Endothelial cell of hepatic sinusoid (primary cell): ENCODE results near the gene DNMT3A.

Experiments
- in situ Hi-C: cut with HindIII; loops from 2 replicates; pipeline ENCODE4 v1.10.0; 2017; ENCODE audit warnings: low sequenced_read_pairs

Gene DNMT3A

GRCh38 chr2:25373269-25373981 lies 31.7 kb upstream of the DNMT3A start:
- in situ Hi-C loops, result no loop called here

GRCh38 chr2:25372405-25373268 lies 30.9 kb upstream of the DNMT3A start:
- in situ Hi-C loops, result no loop called here

DNA sequence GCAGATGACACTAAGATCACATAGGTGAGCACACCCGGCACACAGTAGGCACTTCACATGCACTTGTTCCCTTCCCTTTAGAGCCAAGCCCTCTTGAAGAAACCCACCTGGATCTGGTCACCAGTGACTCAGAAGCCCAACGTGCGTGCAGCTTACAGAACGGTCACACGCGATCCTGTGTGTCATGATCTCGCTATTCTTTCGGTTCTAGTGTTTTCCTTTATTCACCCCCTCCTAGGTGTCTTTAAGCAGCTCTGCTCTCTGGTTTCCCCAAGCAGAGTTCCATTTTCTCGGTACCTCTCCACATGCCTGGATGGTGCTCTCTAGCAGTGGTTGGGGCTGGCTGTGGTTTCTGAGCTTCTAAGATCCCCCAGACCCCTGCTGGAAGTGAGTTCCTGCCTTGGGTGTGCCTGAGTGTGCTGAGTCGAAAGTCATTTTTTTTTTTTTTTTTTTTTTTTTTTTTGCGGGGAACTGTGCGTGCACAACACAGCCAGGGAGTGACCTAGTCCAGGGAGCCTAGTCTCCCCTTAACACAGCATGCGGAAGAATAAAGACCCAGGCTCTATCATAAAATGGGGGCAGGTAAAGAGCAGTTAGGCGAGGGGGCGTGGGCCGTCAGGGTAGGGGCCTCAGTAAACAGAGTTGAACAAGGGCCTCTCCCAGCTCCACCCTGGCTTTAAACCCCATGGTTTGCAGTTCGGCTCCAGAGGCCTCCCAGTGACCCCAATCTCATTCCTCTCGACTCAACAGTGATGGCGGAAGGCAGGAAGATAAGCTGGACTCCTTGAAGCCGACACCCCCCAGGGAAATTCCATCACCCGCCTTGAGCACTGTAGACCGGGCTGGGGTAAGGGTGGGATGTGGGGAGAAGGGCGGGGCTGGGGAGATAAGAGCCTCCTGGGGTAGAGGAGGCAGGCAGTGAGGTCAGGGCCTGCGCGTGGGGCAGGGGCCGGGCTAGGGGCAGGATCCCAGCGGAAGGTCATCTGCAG lies 29.8 kb upstream of the DNMT3A start:
- in situ Hi-C loops, result no loop called here

- in situ Hi-C loops, result no loop called here
Measured at GRCh38 chr2:25369876-25370275, 28.2 kb upstream of the DNMT3A start.

- in situ Hi-C loops, result no loop called here
Measured at GRCh38 chr2:25369439-25369838, 27.7 kb upstream of the DNMT3A start.

DNA sequence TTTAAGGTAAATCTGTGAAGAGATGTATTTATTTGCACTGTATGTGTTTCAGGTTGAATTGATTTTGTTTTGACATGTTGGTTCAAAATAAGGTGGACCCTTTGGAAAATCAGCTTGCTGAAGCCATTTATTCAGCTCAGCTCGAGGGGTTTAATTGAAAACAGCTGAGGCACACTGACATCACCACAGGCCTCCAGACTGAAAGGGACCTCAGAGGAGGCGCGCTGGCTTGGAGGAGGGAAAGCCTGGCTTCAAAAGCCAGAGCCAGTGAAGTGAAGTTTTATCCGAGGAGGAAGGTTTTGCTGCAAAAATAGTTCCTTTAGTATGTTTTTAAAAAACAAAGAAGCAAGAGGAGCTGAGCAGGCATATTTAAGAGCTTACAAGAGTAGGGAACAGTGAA lies 26.9 kb upstream of the DNMT3A start:
- in situ Hi-C loops, result no loop called here

DNA sequence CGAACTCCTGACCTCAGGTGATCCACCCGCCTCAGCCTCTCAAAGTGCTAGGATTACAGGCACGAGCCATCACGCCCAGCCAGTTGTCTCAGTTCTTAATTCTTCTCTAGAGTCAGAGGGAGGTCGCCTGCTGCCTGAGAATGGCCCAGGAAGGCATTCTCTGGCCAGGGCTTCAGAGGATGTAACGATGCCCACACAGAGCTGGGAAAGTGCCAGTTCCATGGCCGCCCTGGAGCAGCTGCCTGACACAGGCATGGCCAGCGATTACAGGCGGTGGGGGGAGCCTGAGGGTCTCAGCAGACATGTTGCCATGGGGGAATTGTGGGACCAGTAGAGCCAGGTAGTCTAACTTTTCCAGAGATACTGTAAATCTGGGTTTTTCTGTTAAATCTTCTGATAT lies 25.6 kb upstream of the DNMT3A start:
- in situ Hi-C loops, result no loop called here

- in situ Hi-C loops, result no loop called here
Measured at GRCh38 chr2:25366629-25367028, 24.9 kb upstream of the DNMT3A start.

DNA sequence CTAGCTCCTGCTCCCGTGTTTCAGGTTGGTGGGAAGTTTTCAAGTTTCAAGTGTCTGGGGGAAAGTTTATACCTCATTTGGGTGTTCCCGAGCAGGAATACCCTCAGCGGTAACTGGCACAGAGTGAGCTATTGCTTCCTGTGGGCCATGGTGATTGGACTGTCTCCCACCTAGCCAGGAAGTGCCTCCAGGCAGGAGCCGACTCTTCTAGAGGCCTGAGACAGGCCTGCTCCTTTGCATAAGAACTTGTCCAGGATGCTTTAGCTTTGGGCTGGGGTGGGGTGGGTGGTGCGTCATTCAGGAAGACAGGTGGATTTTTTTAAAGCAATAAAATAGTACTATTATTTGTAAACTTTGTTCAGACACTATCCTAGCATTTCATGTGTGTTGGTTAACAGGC lies 23.5 kb upstream of the DNMT3A start:
- in situ Hi-C loops, result no loop called here

GRCh38 chr2:25363733-25364132 lies 22.0 kb upstream of the DNMT3A start:
- in situ Hi-C loops, result no loop called here

GRCh38 chr2:25362434-25363145 lies 20.9 kb upstream of the DNMT3A start:
- in situ Hi-C loops, result no loop called here

DNA sequence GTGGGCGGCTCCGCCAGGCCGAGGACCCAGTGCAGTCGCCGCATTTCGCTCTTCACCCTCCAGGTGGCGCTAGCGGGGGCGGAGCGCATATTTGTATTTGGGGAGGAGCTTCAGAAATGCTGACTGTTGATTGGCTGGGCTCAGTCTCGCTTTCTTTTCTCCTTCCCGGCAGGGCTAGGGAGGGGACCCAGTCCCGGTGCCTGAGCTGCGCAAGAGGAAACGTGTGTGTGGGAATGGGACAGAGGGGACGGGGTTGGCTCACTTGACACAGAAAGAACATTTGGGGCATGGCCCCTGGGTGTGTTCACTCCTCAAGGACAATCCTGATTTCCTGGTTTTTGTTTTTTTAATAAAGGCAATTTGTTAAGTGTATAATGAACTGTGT lies 20.3 kb upstream of the DNMT3A start:
- in situ Hi-C loops, result no loop called here

DNA sequence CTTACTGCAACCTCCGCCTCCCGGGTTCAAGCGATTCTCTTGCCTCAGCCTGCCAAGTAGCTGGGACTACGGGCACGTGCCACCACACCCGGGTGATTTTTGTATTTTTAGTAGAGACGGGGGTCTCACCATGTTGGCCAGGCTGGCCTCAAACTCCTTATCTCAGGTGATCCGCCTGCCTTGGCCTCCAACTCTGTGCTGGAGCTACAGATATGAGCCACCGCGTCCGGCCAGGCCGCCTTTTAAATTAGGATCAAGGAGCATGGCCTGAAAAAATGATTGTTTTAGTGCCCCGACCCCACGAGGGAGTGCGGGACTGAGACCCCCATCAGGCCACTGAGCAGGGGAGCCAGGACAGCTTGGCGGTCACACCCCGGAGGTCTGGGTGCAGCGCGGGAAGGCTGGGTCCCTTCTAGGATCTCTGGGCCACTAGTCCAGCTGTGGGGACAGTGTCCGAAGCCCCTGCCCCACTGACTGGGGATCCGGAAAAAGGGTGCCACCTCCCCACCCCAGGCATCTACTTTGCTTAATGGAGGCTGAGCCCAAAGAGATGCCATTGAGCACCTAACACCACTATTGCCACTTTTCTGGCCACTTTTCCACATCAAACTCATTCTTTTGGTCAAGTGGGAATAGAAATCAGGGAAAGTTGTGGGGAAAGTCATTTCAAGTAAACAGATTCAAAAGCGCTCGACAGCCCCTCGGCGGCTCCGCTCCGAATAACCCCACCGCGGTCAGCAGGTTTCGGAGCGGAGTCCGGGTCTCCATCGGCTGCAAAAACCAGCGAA lies 19.7 kb upstream of the DNMT3A start:
- in situ Hi-C loops, result no loop called here

DNA sequence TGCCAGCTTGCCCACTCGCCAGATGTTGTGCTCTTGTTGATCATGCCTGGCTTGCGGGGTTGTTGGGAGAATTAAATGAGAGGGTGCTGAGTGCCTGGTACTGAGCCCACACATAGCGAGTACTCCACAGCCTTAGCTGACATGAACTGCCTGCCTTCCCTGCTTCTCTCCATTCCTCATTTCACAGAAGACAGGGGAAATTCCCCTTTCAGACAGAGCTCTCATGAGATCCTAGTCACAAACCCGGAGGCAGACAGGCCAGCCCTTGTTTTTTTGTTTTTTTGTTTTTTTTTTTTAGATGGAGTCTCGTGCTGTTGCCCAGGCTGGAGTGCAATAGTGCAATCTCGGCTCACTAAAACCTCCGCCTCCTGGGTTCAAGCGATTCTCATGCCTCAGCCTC lies 17.1 kb upstream of the DNMT3A start:
- in situ Hi-C loops, result no loop called here

DNA sequence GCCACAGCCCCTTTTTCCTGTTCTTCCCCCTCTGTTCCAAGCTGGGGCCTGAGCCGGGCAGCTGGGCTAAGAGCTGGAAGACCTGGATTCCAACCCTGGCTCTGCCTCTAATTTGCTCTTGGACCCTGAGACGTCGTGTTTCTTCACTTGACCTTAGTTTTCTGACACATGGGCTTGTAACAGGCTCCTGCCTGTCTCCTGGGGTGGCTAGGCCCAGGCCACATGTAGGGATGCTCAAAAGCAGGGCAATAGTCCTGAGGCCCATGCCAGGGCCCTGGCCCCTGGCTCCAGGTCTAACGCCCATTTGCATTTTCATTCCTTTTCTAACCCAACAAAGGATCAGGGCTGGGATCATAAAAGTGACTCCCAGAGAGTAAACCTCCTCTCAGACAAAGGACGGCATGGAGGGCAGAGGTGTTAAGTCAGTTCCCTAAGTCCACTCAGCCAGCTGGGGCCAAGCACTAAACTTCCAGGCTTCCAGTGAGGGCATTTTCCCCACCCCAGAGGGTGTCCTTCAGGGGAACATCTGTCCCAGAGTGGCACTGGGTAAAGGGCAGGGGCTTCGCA lies 16.6 kb upstream of the DNMT3A start:
- in situ Hi-C loops, result no loop called here

DNA sequence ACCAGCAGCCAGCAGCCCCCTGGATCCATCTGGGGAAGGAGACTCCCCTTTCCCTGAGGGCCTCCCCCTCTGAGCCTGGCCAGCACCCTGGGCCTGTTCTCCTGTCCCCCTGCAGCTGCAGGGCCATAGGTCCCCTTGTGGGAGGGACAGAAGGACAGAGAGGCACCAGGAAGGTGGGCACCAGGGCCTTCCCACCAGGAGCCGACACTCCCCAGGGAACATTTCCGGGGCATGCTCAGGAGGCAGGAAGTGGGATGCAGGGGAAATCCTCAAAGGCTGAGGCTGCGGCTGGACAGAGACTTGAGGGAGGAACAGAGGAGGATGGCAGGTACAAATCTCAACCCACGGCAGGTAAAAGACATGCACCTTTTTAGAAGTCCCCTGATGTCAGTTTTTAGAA lies 14.4 kb upstream of the DNMT3A start:
- in situ Hi-C loops, result no loop called here

DNA sequence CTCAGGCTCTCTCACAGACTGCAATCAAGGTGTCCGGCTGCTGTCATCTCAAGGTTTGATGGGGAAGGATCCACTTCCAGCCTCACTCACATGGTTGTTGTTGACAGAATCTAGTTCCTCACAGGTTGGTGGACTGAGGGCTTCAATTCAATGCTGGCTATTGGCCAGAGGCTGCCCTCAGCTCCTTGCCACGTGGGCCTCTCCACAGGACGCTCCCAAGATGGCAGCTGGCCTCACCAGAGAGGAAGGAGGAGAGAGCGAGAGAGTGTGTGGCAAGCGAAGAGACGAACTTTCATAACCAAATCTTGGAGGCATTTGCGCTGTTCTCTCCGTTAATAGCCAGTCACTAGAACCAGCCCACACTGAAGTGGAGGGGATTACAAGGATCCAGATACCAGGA lies 13.5 kb upstream of the DNMT3A start:
- in situ Hi-C loops, result no loop called here

DNA sequence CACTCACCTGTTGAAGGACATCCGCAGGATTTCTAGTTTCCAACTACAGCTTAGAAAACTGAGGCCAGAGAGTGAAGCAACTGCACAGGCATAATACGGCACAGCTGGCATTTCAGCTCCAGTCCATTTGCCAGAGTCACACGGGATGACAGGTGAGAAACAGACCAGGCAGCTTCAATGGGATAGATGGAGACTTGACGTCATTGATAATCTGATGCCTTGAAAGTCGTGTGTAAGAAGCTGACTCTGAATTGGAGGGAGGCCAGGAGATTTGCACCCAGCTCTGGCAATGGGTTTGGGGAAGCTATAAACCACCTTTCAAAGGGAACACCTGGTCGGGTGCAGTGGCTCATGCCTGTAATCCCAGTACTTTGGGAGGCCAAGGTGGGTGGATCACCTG lies 12.4 kb upstream of the DNMT3A start:
- in situ Hi-C loops, result no loop called here

GRCh38 chr2:25349397-25349796 lies 7.7 kb upstream of the DNMT3A start:
- in situ Hi-C loops, result no loop called here
